K562 (cell line): ENCODE data around the gene ANK3. TPM values are rescaled to one million over a fixed set of nuclear protein-coding genes. Genes with fewer than 3 reads are reported as not detected.
A peak's percentile ranks its signal among the peaks of the same experiment; 100 is the strongest.

ENCODE experiments used
- GTF2A2 ChIP-seq: IDR thresholded peaks from 2 replicates; pipeline ENCODE4 v1.6.1; 2016; ENCODE audit warnings: mild to moderate bottlenecking, missing genetic modification characterization, missing compliant biosample characterization
- HDAC8 ChIP-seq: fragments of 450-650 bp; IDR thresholded peaks from 2 replicates; pipeline ENCODE4 v1.6.1; 2016; ENCODE audit warnings: mild to moderate bottlenecking, missing genetic modification characterization, moderate library complexity, missing compliant biosample characterization
- HDGF ChIP-seq: fragments of 450-650 bp; IDR thresholded peaks from 2 replicates; pipeline ENCODE4 v1.6.1; 2016
- MAFK ChIP-seq: IDR thresholded peaks from 2 replicates; pipeline ENCODE4 v1.6.1; 2011; ENCODE audit warnings: low read length, improper control_type of control experiment
- MECOM ChIP-seq: fragments of 250-450 bp; sonication (Bioruptor Pico); IDR thresholded peaks from 2 replicates; pipeline ENCODE4 v1.8.0; 2022; ENCODE audit warnings: inconsistent platforms
- MTA1 ChIP-seq: fragments of 450-650 bp; IDR thresholded peaks from 2 replicates; pipeline ENCODE4 v1.6.1; 2017; ENCODE audit warnings: borderline replicate concordance
- PCBP2 ChIP-seq: fragments of 200-400 bp; formaldehyde crosslinking; IDR thresholded peaks from 2 replicates; pipeline ENCODE4 v1.6.1; 2018; ENCODE audit warnings: low read length, low read depth, mild to moderate bottlenecking, moderate library complexity; ENCODE audit not compliant: poor library complexity, severe bottlenecking
- POLR2AphosphoS2 ChIP-seq: IDR thresholded peaks from 2 replicates; pipeline ENCODE4 v1.6.1; 2012; ENCODE audit warnings: low read length, improper control_type of control experiment
- PURB ChIP-seq: sonication (generic); formaldehyde crosslinking; IDR thresholded peaks from 2 replicates; pipeline ENCODE4 v1.9.0; 2021; ENCODE audit warnings: low read depth, mild to moderate bottlenecking, missing genetic modification reagents
- SIN3B ChIP-seq: fragments of 450-650 bp; IDR thresholded peaks from 2 replicates; pipeline ENCODE4 v1.6.1; 2017; ENCODE audit warnings: low read depth, mild to moderate bottlenecking, moderate library complexity
- SMAD1 ChIP-seq: fragments of 150-350 bp; IDR thresholded peaks from 2 replicates; pipeline ENCODE4 v1.6.1; 2014; ENCODE audit warnings: low read length, low read depth; ENCODE audit not compliant: partially characterized antibody
- SMAD3 ChIP-seq: fragments of 450-650 bp; formaldehyde crosslinking; conservative IDR thresholded peaks from 2 replicates; pipeline ENCODE4 v1.4.0; 2020; ENCODE audit warnings: mild to moderate bottlenecking
- SOX6 ChIP-seq: fragments of 450-650 bp; IDR thresholded peaks from 2 replicates; pipeline ENCODE4 v1.6.1; 2014; ENCODE audit warnings: mild to moderate bottlenecking
- ZKSCAN1 ChIP-seq: fragments of 150-350 bp; IDR thresholded peaks from 2 replicates; pipeline ENCODE4 v1.6.1; 2016; ENCODE audit warnings: low read depth, low read length
- ZNF143 ChIP-seq: sonication (generic); formaldehyde crosslinking; IDR thresholded peaks from 2 replicates; pipeline ENCODE4 v1.9.0; 2022; ENCODE audit warnings: mild to moderate bottlenecking, missing genetic modification reagents
- ZNF217 ChIP-seq: sonication (generic); formaldehyde crosslinking; IDR thresholded peaks from 2 replicates; pipeline ENCODE4 v1.8.0; 2022; ENCODE audit warnings: mild to moderate bottlenecking, missing genetic modification reagents
- ZNF239 ChIP-seq: fragments of 250-450 bp; sonication (Bioruptor Pico); IDR thresholded peaks from 2 replicates; pipeline ENCODE4 v1.4.0; 2020; ENCODE audit warnings: mild to moderate bottlenecking
- ZNF445 ChIP-seq: fragments of 250-450 bp; sonication (Bioruptor Pico); IDR thresholded peaks from 2 replicates; pipeline ENCODE4 v1.4.0; 2020; ENCODE audit warnings: low read depth, mild to moderate bottlenecking, moderate library complexity
- polyA plus RNA-seq, 8 experiments: library from polyadenylated mRNA; depleted of rRNA in 4 of 8; stranded (reverse) in 5 of 8; unstranded in 3 of 8; fragments of >200 nt; fragmentation: Nextera tagmentation in 2 of 8; fragmentation: Illumina TruSeq in 1 of 8; extraction: Ambion mirVana in 2 of 8; extraction: Trizol in 1 of 8; gene quantifications; 2 replicates each; pipeline versions ENCODE4 v1.2.1 to v1.2.3, GENCODE V29; 2011 to 2014; ENCODE audit warnings: inconsistent platforms in 1 of 8, missing spikeins in 1 of 8
- total RNA-seq, 7 experiments: library from RNA; depleted of rRNA in 6 of 7; stranded (reverse); fragments of >200 nt in 6 of 7; fragmentation: Illumina TruSeq in 2 of 7; extraction: Trizol in 2 of 7; gene quantifications; 2 replicates each; pipeline versions ENCODE4 v1.2.1 to v1.2.3, GENCODE V29; 2011 to 2021; ENCODE audit warnings: low replicate concordance in 1 of 7
- TF ChIP-seq, protein P1 (sequence below), 2 experiments: fragments of 450-650 bp in 1 of 2; sonication (generic) in 1 of 2; formaldehyde crosslinking; conservative IDR thresholded peaks; 2 replicates each; pipeline versions ENCODE4 v1.4.0 to v1.8.1; 2020 to 2022; ENCODE audit warnings: mild to moderate bottlenecking in 1 of 2, missing genetic modification reagents in 1 of 2
- TF ChIP-seq, protein P2 (sequence below): fragments of 250-450 bp; sonication (Bioruptor Pico); IDR thresholded peaks from 2 replicates; pipeline ENCODE4 v1.8.0; 2022; ENCODE audit warnings: moderate library complexity, mild to moderate bottlenecking, inconsistent platforms
- TF ChIP-seq, protein P3 (sequence below): fragments of 450-650 bp; IDR thresholded peaks from 2 replicates; pipeline ENCODE4 v1.6.1; 2017; ENCODE audit warnings: antibody characterized with exemption, mild to moderate bottlenecking
- TF ChIP-seq, protein P4 (sequence below): fragments of 450-650 bp; formaldehyde crosslinking; IDR thresholded peaks from 2 replicates; pipeline ENCODE4 v1.4.0; 2022; ENCODE audit warnings: mild to moderate bottlenecking, moderate library complexity

ANK3 gene
- total and polyA plus RNA-seq, 9 of the 15 experiments (the other 6 are each of a cell fraction or from before 2014, with no cell fraction given) = 10.0 to 32.3 (median 17.9) TPM

DNA sequence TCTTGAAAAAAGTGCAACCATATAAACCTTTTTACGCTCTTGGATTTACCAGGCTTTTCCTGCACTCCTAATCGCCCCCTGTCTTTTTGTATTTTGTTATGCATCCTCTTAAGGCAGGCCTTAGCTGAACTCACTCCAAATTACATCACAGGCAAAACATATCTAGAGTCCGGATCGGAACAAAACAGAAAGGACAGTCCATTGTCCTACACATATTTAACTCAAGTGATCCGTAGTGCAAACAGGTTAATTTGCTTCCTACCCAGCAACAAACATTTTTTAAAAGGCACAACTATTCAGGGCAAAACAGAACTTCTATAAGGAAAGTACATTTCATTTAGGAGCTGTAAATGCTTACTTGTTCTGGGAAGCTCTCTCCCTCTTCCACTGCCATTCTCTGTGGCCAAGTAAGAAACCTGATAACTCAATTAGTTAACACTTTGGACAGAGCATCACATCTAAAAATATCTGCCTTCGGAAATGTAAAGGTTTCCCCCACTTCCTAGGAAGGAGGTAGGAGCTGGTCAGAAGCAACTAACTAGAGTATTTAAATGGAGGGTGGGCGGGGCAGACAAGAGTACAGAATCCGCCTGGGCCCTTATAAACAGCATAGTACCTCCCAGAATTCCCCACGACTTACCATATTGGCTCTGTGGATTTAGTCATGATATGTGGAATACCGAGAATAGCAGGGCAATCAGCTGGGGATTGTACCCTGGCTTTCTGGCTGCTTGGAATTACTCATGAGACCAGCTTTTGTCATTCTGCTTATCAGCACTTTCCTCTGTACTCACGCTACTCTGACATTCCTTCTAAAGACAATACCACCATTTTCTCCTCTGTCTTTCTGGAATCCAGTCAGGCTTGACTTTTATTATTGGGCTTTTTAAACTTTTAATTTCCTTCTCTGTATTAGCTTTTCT, 89.5 kb downstream of the ANK3 start (continued):
- TF ChIP-seq SOX6 (peak; percentile 87), ZNF445 (CRISPR knock-in tag) (no peak), SIN3B (no peak), MAFK (peak; percentile 88), MTA1 (peak; percentile 64), GTF2A2 (tag) (peak; percentile 44; the same call in 1 of the 2 replicates), MECOM (CRISPR knock-in tag) (peak; percentile 24; the same call in 1 of the 2 replicates), SMAD3 (peak; percentile 82; the same call in 1 of the 2 replicates), PURB (CRISPR knock-in tag) (no peak), ZKSCAN1 (no peak), POLR2AphosphoS2 (no peak), ZNF217 (CRISPR knock-in tag) (no peak), PCBP2 (no peak), HDAC8 (tag) (0 out of 2 replicates have a peak, but pooled peaks have one; percentile 16), HDGF (no peak), ZNF143 (CRISPR knock-in tag) (no peak), ZNF239 (CRISPR knock-in tag) (0 out of 2 replicates have a peak, but pooled peaks have one; percentile 49), SMAD1 (peak; percentile 18)
- TF ChIP-seq, protein P1, sequence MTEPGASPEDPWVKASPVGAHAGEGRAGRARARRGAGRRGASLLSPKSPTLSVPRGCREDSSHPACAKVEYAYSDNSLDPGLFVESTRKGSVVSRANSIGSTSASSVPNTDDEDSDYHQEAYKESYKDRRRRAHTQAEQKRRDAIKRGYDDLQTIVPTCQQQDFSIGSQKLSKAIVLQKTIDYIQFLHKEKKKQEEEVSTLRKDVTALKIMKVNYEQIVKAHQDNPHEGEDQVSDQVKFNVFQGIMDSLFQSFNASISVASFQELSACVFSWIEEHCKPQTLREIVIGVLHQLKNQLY (CRISPR knock-in tag; conservative IDR thresholded peaks at IDR 0.05) = no peak
- TF ChIP-seq, protein P2, sequence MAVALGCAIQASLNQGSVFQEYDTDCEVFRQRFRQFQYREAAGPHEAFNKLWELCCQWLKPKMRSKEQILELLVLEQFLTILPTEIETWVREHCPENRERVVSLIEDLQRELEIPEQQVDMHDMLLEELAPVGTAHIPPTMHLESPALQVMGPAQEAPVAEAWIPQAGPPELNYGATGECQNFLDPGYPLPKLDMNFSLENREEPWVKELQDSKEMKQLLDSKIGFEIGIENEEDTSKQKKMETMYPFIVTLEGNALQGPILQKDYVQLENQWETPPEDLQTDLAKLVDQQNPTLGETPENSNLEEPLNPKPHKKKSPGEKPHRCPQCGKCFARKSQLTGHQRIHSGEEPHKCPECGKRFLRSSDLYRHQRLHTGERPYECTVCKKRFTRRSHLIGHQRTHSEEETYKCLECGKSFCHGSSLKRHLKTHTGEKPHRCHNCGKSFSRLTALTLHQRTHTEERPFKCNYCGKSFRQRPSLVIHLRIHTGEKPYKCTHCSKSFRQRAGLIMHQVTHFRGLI = no peak
- TF ChIP-seq, protein P3, sequence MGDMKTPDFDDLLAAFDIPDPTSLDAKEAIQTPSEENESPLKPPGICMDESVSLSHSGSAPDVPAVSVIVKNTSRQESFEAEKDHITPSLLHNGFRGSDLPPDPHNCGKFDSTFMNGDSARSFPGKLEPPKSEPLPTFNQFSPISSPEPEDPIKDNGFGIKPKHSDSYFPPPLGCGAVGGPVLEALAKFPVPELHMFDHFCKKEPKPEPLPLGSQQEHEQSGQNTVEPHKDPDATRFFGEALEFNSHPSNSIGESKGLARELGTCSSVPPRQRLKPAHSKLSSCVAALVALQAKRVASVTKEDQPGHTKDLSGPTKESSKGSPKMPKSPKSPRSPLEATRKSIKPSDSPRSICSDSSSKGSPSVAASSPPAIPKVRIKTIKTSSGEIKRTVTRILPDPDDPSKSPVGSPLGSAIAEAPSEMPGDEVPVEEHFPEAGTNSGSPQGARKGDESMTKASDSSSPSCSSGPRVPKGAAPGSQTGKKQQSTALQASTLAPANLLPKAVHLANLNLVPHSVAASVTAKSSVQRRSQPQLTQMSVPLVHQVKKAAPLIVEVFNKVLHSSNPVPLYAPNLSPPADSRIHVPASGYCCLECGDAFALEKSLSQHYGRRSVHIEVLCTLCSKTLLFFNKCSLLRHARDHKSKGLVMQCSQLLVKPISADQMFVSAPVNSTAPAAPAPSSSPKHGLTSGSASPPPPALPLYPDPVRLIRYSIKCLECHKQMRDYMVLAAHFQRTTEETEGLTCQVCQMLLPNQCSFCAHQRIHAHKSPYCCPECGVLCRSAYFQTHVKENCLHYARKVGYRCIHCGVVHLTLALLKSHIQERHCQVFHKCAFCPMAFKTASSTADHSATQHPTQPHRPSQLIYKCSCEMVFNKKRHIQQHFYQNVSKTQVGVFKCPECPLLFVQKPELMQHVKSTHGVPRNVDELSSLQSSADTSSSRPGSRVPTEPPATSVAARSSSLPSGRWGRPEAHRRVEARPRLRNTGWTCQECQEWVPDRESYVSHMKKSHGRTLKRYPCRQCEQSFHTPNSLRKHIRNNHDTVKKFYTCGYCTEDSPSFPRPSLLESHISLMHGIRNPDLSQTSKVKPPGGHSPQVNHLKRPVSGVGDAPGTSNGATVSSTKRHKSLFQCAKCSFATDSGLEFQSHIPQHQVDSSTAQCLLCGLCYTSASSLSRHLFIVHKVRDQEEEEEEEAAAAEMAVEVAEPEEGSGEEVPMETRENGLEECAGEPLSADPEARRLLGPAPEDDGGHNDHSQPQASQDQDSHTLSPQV = peak; percentile 92
- TF ChIP-seq, protein P4, sequence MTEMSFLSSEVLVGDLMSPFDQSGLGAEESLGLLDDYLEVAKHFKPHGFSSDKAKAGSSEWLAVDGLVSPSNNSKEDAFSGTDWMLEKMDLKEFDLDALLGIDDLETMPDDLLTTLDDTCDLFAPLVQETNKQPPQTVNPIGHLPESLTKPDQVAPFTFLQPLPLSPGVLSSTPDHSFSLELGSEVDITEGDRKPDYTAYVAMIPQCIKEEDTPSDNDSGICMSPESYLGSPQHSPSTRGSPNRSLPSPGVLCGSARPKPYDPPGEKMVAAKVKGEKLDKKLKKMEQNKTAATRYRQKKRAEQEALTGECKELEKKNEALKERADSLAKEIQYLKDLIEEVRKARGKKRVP (CRISPR knock-in tag) = peak; percentile 54; the same call in 1 of the 2 replicates
